Endothelial cell of umbilical vein (primary cell): Measurements from ENCODE around the gene HMMR.

Experiments
- CTCF ChIP-seq, 2 donors: IDR thresholded peaks; 1 replicate in 1 of 2; 2 replicates in 1 of 2; pipeline ENCODE4 v1.5.1; 2011; ENCODE audit warnings: low read length in 2 of 2, mild to moderate bottlenecking in 2 of 2, moderate library complexity in 2 of 2, control low read depth in 1 of 2, inconsistent platforms in 1 of 2, low read depth in 1 of 2; ENCODE audit not compliant: insufficient read depth in 1 of 2; ENCODE audit errors: extremely low read depth in 1 of 2
- JUN ChIP-seq: IDR thresholded peaks from 2 replicates; pipeline ENCODE4 v1.6.1; 2011; ENCODE audit warnings: borderline replicate concordance, low read depth; ENCODE audit not compliant: insufficient read length, insufficient read depth
- MAX ChIP-seq: IDR thresholded peaks from 2 replicates; pipeline ENCODE4 v1.6.1; 2011; ENCODE audit not compliant: insufficient read depth, insufficient read length
- POLR2A ChIP-seq: IDR thresholded peaks from 2 replicates; pipeline ENCODE4 v1.6.1; 2012; ENCODE audit warnings: low read depth, mild to moderate bottlenecking, control low read depth, low read length

DNA sequence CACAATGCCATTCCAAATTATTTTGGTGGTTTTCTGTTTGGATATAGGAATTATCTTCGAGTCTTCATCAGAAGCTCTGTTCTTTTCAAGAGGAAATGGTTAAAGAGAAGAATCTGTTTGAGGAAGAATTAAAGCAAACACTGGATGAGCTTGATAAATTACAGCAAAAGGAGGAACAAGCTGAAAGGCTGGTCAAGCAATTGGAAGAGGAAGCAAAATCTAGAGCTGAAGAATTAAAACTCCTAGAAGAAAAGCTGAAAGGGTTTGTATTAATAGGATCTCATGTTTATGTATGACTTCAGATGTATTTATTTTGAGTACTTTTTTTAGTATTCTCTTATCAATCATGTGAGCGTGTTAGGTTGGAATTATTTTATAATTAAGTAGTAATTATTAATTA is 15.0 kb downstream of the HMMR start:
- TF ChIP-seq MAX (no peak), CTCF (IDR thresholded peaks at IDR 0.05; ENCODE audit: extremely low read depth in 1 of 2, insufficient read depth in 1 of 2, low read depth in 1 of 2, low read length in 2 of 2) (no peak), POLR2A (no peak), JUN (no peak)
